PC-9 (cell line): ENCODE data around the gene CACNB3.

Source experiments
- EZH2 ChIP-seq: fragments of 200-600 bp; sonication (generic); IDR thresholded peaks from 2 replicates; pipeline ENCODE4 v1.8.0; 2017; ENCODE audit warnings: antibody characterized with exemption, low read depth
- TF ChIP-seq, protein P1 (sequence below): fragments of 200-600 bp; sonication (generic); conservative IDR thresholded peaks from 2 replicates; pipeline ENCODE4 v1.6.1; 2017; ENCODE audit warnings: mixed run types, antibody characterized with exemption, mild to moderate bottlenecking, moderate library complexity

DNA sequence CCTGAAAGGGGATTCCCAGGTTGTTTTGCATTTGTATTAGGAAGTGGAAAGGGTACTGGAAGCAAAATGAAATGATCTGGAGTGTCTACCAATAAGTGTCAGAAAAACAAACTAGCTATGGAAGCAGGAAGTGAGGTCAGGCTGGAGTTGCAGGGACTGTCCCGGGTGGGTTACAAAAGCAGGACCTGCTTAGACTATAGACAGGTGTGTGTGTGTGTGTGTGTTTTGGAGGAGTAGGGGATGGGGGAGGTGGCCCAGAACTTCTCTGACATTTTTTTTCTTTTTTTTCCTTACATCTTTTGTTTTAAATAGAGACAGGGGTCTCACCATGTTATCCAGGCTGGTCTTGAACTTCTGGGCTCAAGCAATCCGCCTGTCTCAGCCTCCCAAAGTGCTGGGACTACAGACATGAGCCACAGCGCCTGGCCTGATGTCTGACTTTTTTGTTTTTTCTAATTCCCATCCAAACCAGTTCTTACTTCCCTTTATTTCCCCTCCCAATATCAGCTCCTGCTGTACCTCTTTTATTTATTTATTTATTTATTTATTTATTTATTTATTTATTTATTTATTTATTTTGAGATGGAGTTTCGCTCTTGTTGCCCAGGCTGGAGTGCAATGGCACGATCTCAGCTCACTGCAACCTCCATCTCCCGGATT lies 47.9 kb downstream of the CACNB3 start:
- TF ChIP-seq, protein P1, sequence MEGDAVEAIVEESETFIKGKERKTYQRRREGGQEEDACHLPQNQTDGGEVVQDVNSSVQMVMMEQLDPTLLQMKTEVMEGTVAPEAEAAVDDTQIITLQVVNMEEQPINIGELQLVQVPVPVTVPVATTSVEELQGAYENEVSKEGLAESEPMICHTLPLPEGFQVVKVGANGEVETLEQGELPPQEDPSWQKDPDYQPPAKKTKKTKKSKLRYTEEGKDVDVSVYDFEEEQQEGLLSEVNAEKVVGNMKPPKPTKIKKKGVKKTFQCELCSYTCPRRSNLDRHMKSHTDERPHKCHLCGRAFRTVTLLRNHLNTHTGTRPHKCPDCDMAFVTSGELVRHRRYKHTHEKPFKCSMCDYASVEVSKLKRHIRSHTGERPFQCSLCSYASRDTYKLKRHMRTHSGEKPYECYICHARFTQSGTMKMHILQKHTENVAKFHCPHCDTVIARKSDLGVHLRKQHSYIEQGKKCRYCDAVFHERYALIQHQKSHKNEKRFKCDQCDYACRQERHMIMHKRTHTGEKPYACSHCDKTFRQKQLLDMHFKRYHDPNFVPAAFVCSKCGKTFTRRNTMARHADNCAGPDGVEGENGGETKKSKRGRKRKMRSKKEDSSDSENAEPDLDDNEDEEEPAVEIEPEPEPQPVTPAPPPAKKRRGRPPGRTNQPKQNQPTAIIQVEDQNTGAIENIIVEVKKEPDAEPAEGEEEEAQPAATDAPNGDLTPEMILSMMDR, result no peak
- no peak for TF ChIP-seq EZH2
